ENCODE results near the gene GALNT18. TPM values are rescaled to one million over a fixed set of nuclear protein-coding genes. Genes with fewer than 3 reads are reported as not detected.
A peak's percentile ranks its signal among the peaks of the same experiment; 100 is the strongest.

Gene GALNT18
- total RNA-seq, 1 donor: 11.7 TPM

GRCh38 chr11:11472106-11472505 lies 149.7 kb downstream of the GALNT18 start:
- TF ChIP-seq CTCF (IDR thresholded peaks at IDR 0.05; ENCODE audit: insufficient read depth, low read depth, low read length): no peak
- H3K4me3 ChIP-seq (ENCODE audit: low read depth, low read length): no peak overlapping the region
- DNase-seq (ENCODE audit: low read depth): no peak

GRCh38 chr11:11471201-11471600 lies 150.6 kb downstream of the GALNT18 start:
- no peak for TF ChIP-seq CTCF (IDR thresholded peaks at IDR 0.05; ENCODE audit: insufficient read depth, low read depth, low read length)
- DNase-seq (ENCODE audit: low read depth): no peak

GRCh38 chr11:11468954-11469353 lies 152.9 kb downstream of the GALNT18 start:
- DNase-seq (ENCODE audit: low read depth): no peak
- no peak for TF ChIP-seq CTCF (IDR thresholded peaks at IDR 0.05; ENCODE audit: insufficient read depth, low read depth, low read length)
- H3K4me3 ChIP-seq (ENCODE audit: low read depth, low read length): no peak overlapping the region

More at GRCh38 chr11:11471201-11471600, 150.6 kb downstream of the GALNT18 start:
- no peak overlapping the region for H3K4me3 ChIP-seq (ENCODE audit: low read depth, low read length)

- no peak for DNase-seq (ENCODE audit: low read depth)
- no peak overlapping the region for H3K4me3 ChIP-seq (ENCODE audit: low read depth, low read length)
- no peak for TF ChIP-seq CTCF (IDR thresholded peaks at IDR 0.05; ENCODE audit: insufficient read depth, low read depth, low read length)
Measured at GRCh38 chr11:11467312-11467711, 154.5 kb downstream of the GALNT18 start.

- DNase-seq (ENCODE audit: low read depth): no peak
- H3K4me3 ChIP-seq (ENCODE audit: low read depth, low read length): no peak overlapping the region
- no peak for TF ChIP-seq CTCF (IDR thresholded peaks at IDR 0.05; ENCODE audit: insufficient read depth, low read depth, low read length)
Measured at GRCh38 chr11:11464555-11464954, 157.2 kb downstream of the GALNT18 start.

GRCh38 chr11:11463405-11463804 lies 158.4 kb downstream of the GALNT18 start:
- TF ChIP-seq CTCF (IDR thresholded peaks at IDR 0.05; ENCODE audit: insufficient read depth, low read depth, low read length): no peak
- peak; percentile 43 for DNase-seq (ENCODE audit: low read depth)

GRCh38 chr11:11461473-11461872 lies 160.3 kb downstream of the GALNT18 start:
- no peak for TF ChIP-seq CTCF (IDR thresholded peaks at IDR 0.05; ENCODE audit: insufficient read depth, low read depth, low read length)
- no peak overlapping the region for H3K4me3 ChIP-seq (ENCODE audit: low read depth, low read length)
- DNase-seq (ENCODE audit: low read depth): no peak

More at GRCh38 chr11:11463405-11463804, 158.4 kb downstream of the GALNT18 start:
- no peak overlapping the region for H3K4me3 ChIP-seq (ENCODE audit: low read depth, low read length)
